Activated naive CD4-positive, alpha-beta T cell treated with anti-CD3 and anti-CD28 coated beads for 36 hours (primary cell): ENCODE results near the gene BUD31. TPM values are rescaled to one million over a fixed set of nuclear protein-coding genes. Genes with fewer than 3 reads are reported as not detected.

Experiments used
- CTCF ChIA-PET: fragments of 350-600 bp; sonication (Branson Sonifier 250); formaldehyde crosslinking; loops from one replicate; lab custom pipeline; 2021; ENCODE audit warnings: antibody characterized with exemption; lab: Charles Lee
- DNase-seq: peaks from one replicate; pipeline ENCODE4 v3.0.0-alpha.2; 2020
- H3K27ac Mint-ChIP-seq: one replicate; pipeline ENCODE4 v1.8.0; 2021; ENCODE audit warnings: mild to moderate bottlenecking, mixed read lengths
- H3K27me3 Mint-ChIP-seq: one replicate; pipeline ENCODE4 v1.8.0; 2021; ENCODE audit warnings: low read depth, mixed read lengths
- H3K36me3 Mint-ChIP-seq: one replicate; pipeline ENCODE4 v1.8.0; 2021; ENCODE audit warnings: low read depth, mixed read lengths
- H3K4me1 Mint-ChIP-seq: one replicate; pipeline ENCODE4 v1.8.0; 2021; ENCODE audit warnings: low read depth, mixed read lengths
- H3K4me3 Mint-ChIP-seq: one replicate; pipeline ENCODE4 v1.8.0; 2021; ENCODE audit warnings: mild to moderate bottlenecking, moderate library complexity, mixed read lengths
- H3K9me3 Mint-ChIP-seq: one replicate; pipeline ENCODE4 v1.8.0; 2021; ENCODE audit warnings: mixed read lengths
- intact Hi-C: fragments of 100-400 bp; cut with micrococcal nuclease; formaldehyde crosslinking; loops from one replicate; pipeline ENCODE4 v1.15.1; 2023
- total RNA-seq, 2 experiments: library from RNA; stranded (reverse); gene quantifications; one replicate each; pipeline ENCODE4 v1.2.3, GENCODE V29; 2021

The BUD31 gene
- total RNA-seq, 2 experiments from 2014 or later = 160 to 176 TPM

GRCh38 chr7:99468336-99468918 is 59.7 kb downstream of the BUD31 start:
- peaks cover 17% of the 10 kb centered on the region for H3K36me3 Mint-ChIP-seq
- H3K9me3 Mint-ChIP-seq = no peaks in the 10 kb centered on the region
- no peaks in the 10 kb centered on the region for H3K27me3 Mint-ChIP-seq
- H3K27ac Mint-ChIP-seq = no peak overlapping the region
- no peak for DNase-seq
- intact Hi-C loops = no loop called here
- H3K4me1 Mint-ChIP-seq = peaks cover 30% of the 10 kb centered on the region
- CTCF ChIA-PET = no interaction called here
- no peak overlapping the region for H3K4me3 Mint-ChIP-seq

Other genes starting within 250 kb of the BUD31 start
- gene KPNA7, start 200.9 kb upstream of the BUD31 start, total RNA-seq = under 1 TPM in 1 of 2 experiments, not detected in 1; 0.12 TPM
- not detected for gene MYH16, start 136.1 kb upstream of the BUD31 start, total RNA-seq
- gene ARPC1A, start 83.1 kb upstream of the BUD31 start, total RNA-seq = 10 to 100 TPM; 41.5 to 47.7 TPM
- gene ARPC1B, start 34.2 kb upstream of the BUD31 start, total RNA-seq = 100 to 1,000 TPM; 334 to 345 TPM
- 100 to 1,000 TPM; 169 to 194 TPM for gene PDAP1, start 372 bp upstream of the BUD31 start, total RNA-seq
- 1 to 10 TPM; 3.5 to 5.1 TPM for gene PTCD1, start 29.8 kb downstream of the BUD31 start, total RNA-seq
- gene CPSF4, start 30.0 kb downstream of the BUD31 start, total RNA-seq = 10 to 100 TPM; 70.6 to 73.5 TPM
- gene ATP5MF, start 57.2 kb downstream of the BUD31 start, total RNA-seq = 100 to 1,000 TPM; 423 to 441 TPM
- 1 to 10 TPM; 8.0 to 9.8 TPM for gene ZNF789, start 63.9 kb downstream of the BUD31 start, total RNA-seq
- gene ZNF394, start 91.3 kb downstream of the BUD31 start, total RNA-seq = 10 to 100 TPM; 26.5 to 26.6 TPM
- 1 to 10 TPM; 7.2 to 8.0 TPM for gene ZKSCAN5, start 95.7 kb downstream of the BUD31 start, total RNA-seq
- gene FAM200A, start 143.1 kb downstream of the BUD31 start, total RNA-seq = 1 to 10 TPM; 3.3 to 3.8 TPM
- 10 to 100 TPM; 35.8 to 39.6 TPM for gene ZNF655, start 149.7 kb downstream of the BUD31 start, total RNA-seq
- 1 to 10 TPM in 1 of 2 experiments, under 1 TPM in 1; 0.98 to 1.7 TPM for gene TMEM225B, start 189.3 kb downstream of the BUD31 start, total RNA-seq
- gene ZSCAN25, start 208.0 kb downstream of the BUD31 start, total RNA-seq = 10 to 100 TPM; 20.7 to 22.3 TPM